Peyer's patch (tissue), 4 donors: ENCODE measurements around the gene ARHGAP22.

Experiments
- POLR2A ChIP-seq, 2 donors: fragments of 450-650 bp; IDR thresholded peaks; one replicate each; pipeline ENCODE4 v1.5.1; 2017; ENCODE audit warnings: antibody characterized with exemption in 2 of 2, mild to moderate bottlenecking in 2 of 2, moderate library complexity in 2 of 2
- TF ChIP-seq, protein P1 (sequence below), 6 experiments: fragments of 450-650 bp in 4 of 6; fragments of 200-600 bp in 2 of 6; sonication (generic) in 1 of 6; IDR thresholded peaks; one replicate each; pipeline ENCODE4 v1.5.1; 2017 to 2019; ENCODE audit warnings: antibody characterized with exemption in 6 of 6, mild to moderate bottlenecking in 3 of 6, moderate library complexity in 1 of 6

- TF ChIP-seq, protein P1, sequence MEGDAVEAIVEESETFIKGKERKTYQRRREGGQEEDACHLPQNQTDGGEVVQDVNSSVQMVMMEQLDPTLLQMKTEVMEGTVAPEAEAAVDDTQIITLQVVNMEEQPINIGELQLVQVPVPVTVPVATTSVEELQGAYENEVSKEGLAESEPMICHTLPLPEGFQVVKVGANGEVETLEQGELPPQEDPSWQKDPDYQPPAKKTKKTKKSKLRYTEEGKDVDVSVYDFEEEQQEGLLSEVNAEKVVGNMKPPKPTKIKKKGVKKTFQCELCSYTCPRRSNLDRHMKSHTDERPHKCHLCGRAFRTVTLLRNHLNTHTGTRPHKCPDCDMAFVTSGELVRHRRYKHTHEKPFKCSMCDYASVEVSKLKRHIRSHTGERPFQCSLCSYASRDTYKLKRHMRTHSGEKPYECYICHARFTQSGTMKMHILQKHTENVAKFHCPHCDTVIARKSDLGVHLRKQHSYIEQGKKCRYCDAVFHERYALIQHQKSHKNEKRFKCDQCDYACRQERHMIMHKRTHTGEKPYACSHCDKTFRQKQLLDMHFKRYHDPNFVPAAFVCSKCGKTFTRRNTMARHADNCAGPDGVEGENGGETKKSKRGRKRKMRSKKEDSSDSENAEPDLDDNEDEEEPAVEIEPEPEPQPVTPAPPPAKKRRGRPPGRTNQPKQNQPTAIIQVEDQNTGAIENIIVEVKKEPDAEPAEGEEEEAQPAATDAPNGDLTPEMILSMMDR (IDR thresholded peaks at IDR 0.05): no peak
- no peak for TF ChIP-seq POLR2A (IDR thresholded peaks at IDR 0.05)
Measured at GRCh38 chr10:48518986-48519385, 85.9 kb downstream of the ARHGAP22 start.
